Measurements from ENCODE around the gene DNAAF9.

Gene DNAAF9

GRCh38 chr20:3392756-3393155, 14.7 kb downstream of the DNAAF9 start:
- no peak overlapping the region for H3K4me3 ChIP-seq (ENCODE audit: low read depth, low read length)
- TF ChIP-seq MYC (IDR thresholded peaks at IDR 0.05; ENCODE audit: low read depth, low read length) (no peak), MAX (IDR thresholded peaks at IDR 0.05; ENCODE audit: low read depth, low read length) (no peak), CTCF (IDR thresholded peaks at IDR 0.05; ENCODE audit: low read depth, low read length) (no peak), POLR2A (IDR thresholded peaks at IDR 0.05; ENCODE audit: extremely low read depth, insufficient read length) (no peak)
- DNase-seq (ENCODE audit: low read depth), result no peak

- no peak for DNase-seq (ENCODE audit: low read depth)
- H3K4me3 ChIP-seq (ENCODE audit: low read depth, low read length), result no peak overlapping the region
- TF ChIP-seq MYC (IDR thresholded peaks at IDR 0.05; ENCODE audit: low read depth, low read length) (no peak), POLR2A (IDR thresholded peaks at IDR 0.05; ENCODE audit: extremely low read depth, insufficient read length) (no peak), MAX (IDR thresholded peaks at IDR 0.05; ENCODE audit: low read depth, low read length) (no peak), CTCF (IDR thresholded peaks at IDR 0.05; ENCODE audit: low read depth, low read length) (no peak)
Observed at GRCh38 chr20:3390759-3391425, 16.6 kb downstream of the DNAAF9 start.

- no peak overlapping the region for H3K4me3 ChIP-seq (ENCODE audit: low read depth, low read length)
- DNase-seq (ENCODE audit: low read depth), result no peak
- no peak for TF ChIP-seq CTCF (IDR thresholded peaks at IDR 0.05; ENCODE audit: low read depth, low read length)
- no peak for TF ChIP-seq MYC (IDR thresholded peaks at IDR 0.05; ENCODE audit: low read depth, low read length)
- no peak for TF ChIP-seq POLR2A (IDR thresholded peaks at IDR 0.05; ENCODE audit: extremely low read depth, insufficient read length)
- no peak for TF ChIP-seq MAX (IDR thresholded peaks at IDR 0.05; ENCODE audit: low read depth, low read length)
Observed at GRCh38 chr20:3383878-3384495, 23.5 kb downstream of the DNAAF9 start.

- TF ChIP-seq CTCF (IDR thresholded peaks at IDR 0.05; ENCODE audit: low read depth, low read length) (no peak), POLR2A (IDR thresholded peaks at IDR 0.05; ENCODE audit: extremely low read depth, insufficient read length) (no peak), MYC (IDR thresholded peaks at IDR 0.05; ENCODE audit: low read depth, low read length) (no peak), MAX (IDR thresholded peaks at IDR 0.05; ENCODE audit: low read depth, low read length) (no peak)
- no peak for DNase-seq (ENCODE audit: low read depth)
- no peak overlapping the region for H3K4me3 ChIP-seq (ENCODE audit: low read depth, low read length)
Observed at GRCh38 chr20:3382836-3383235, 24.6 kb downstream of the DNAAF9 start.

GRCh38 chr20:3380228-3381070, 27.0 kb downstream of the DNAAF9 start:
- no peak for DNase-seq (ENCODE audit: low read depth)
- no peak overlapping the region for H3K4me3 ChIP-seq (ENCODE audit: low read depth, low read length)
- TF ChIP-seq POLR2A (IDR thresholded peaks at IDR 0.05; ENCODE audit: extremely low read depth, insufficient read length) (no peak), CTCF (IDR thresholded peaks at IDR 0.05; ENCODE audit: low read depth, low read length) (no peak)

All from NB4 (cell line).